Measurements from ENCODE around the gene SYT13.

DNA sequence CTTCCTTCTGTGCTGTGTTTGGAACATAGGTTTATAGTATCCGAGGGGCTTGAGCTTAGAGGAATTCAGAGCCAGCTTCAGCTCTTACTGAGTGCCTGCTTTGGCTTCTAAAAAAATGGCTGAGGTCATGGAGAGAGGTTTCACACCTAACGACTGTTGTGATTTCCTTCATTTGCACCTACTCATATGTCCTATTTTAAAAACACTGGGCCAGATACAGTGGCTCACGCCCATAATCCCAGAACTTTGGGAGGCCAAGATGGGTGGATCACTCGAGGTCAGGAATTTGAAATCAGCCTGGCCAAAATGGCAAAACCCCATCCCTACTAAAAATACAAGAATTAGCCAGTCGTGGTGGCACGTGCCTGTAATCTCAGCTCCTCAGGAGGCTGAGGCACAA lies 38.3 kb upstream of the SYT13 start:
- TF ChIP-seq POLR2A (IDR thresholded peaks at IDR 0.05) = no peak
- no peak for TF ChIP-seq CTCF (IDR thresholded peaks at IDR 0.05)
